ENCODE data around the gene CLDN12. TPM values are rescaled to one million over a fixed set of nuclear protein-coding genes. Genes with fewer than 3 reads are reported as not detected.

The CLDN12 gene
- total RNA-seq: 2.5 and 2.6 TPM in 2 replicates

GRCh38 chr7:90403174-90404113, at the start of gene CLDN12:
CLDN12 (plus strand) TSS chr7:90403461; CDS start chr7:90412677, 9,216 bp downstream.
- intact Hi-C loops (cut with micrococcal nuclease): loop anchor here (1.0 to 10.0 kb wide), 2 partner anchors 57 to 159 kb away; partner anchors contain the start of genes CFAP69 and GTPBP10

DNA sequence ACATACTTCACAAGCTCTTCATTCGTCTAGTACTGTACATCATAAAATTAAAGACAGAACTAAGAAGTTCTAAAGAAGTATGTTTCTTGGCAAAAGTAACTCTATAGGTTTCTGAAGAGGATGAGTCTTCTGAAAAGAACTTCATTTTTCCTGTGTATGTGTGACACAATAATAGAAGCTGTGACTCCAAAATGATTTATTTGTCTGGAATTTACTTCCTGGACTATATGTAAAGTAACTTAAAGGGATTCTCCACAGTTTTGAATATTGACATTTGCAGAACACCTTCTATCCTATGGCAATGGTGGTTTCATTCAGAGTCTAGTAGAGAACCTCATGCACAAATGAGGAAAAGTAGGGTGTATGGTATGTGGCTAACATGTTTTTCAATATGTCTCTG, 19.8 kb upstream of the CLDN12 start:
- intact Hi-C loops (cut with micrococcal nuclease): no loop called here

- intact Hi-C loops (cut with micrococcal nuclease): no loop called here
These were observed 19.4 kb upstream of the CLDN12 start for GRCh38 chr7:90383861-90384260.

GRCh38 chr7:90384433-90384832, 18.8 kb upstream of the CLDN12 start:
- intact Hi-C loops (cut with micrococcal nuclease): no loop called here

DNA sequence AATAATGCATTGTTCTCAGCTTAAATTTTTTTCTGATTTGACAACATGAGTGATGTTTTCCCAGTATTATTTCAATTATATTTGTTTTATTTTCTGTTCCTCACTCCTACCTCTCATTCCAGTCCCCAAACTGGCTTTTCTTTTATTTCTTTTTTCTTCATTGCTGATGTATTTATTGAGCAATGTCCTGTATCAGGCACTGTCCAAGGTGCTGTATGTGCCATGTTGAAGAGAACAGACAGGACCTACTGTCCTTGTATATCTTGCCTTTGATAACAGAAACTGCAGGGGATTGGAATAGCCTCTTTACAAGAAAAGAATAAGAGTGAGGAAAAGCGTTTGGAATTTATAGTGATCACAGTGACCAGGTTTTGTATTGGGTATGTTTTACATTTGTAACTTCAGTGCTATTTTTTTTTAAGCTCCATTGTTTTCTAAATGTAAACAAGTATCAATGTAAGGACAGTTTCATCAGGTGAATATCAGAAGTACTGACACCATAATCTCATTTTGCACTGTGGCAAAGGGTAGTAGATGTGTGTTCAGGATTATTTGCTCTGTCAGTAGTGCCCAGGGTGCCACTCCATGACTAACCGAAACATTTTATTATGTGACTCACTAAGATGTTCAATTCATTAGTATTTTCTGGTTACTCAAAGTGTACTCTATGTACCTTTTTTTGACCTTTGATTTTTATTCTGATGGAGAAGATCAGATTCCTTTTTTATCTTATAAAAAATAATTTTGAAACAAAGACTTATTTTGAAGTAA, 15.6 kb upstream of the CLDN12 start:
- intact Hi-C loops (cut with micrococcal nuclease): no loop called here

- intact Hi-C loops (cut with micrococcal nuclease): no loop called here
These were observed 12.3 kb upstream of the CLDN12 start for GRCh38 chr7:90390926-90391325.

DNA sequence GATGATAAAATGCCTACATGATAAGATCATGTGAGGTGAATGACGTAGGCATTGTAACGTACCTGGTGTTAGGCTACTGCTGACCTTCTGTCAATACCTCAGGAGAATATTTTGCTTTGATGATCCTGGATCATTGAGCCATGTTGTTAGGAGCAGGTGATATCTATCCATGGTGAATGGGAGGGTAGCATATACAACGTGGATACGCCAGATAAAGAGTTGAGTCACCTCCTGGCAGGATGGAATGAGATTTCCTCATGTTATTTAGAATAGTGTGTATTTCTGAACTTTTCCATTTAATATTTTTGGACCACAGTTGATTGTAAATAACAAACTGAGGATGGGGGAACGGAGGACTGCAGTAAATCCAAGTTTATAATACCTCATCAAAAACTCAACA, 11.8 kb upstream of the CLDN12 start:
- intact Hi-C loops (cut with micrococcal nuclease): no loop called here

GRCh38 chr7:90396420-90396819, 6.8 kb upstream of the CLDN12 start:
- intact Hi-C loops (cut with micrococcal nuclease): no loop called here

DNA sequence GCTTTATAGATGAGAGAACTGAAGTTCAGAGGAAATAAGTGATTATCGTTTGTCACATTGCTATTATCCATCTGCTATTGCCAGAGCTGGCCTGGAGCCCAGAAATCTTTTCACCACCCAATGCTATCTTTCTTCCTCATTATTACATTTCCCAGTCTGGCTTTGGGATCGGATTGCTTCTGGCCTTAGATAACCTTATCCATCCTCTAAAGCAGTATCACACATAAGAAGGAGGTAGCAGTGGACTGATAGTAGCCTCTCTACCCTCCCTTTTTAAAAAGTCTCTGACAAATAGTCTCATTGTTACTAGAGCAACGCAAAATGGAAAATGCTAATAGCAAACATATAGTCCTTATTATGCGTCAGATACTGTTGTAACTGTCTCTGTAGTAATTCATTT, 1.3 kb upstream of the CLDN12 start:
- intact Hi-C loops (cut with micrococcal nuclease): loop anchor here (10.0 kb wide), 1 partner anchor 157 kb away; the partner anchor contains the start of gene CFAP69

- intact Hi-C loops (cut with micrococcal nuclease): loop anchor here (1.0 to 10.0 kb wide), 2 partner anchors 56 to 158 kb away; partner anchors contain the start of genes CFAP69 and GTPBP10
These were observed 482 bp upstream of the CLDN12 start for GRCh38 chr7:90402785-90403173.

DNA sequence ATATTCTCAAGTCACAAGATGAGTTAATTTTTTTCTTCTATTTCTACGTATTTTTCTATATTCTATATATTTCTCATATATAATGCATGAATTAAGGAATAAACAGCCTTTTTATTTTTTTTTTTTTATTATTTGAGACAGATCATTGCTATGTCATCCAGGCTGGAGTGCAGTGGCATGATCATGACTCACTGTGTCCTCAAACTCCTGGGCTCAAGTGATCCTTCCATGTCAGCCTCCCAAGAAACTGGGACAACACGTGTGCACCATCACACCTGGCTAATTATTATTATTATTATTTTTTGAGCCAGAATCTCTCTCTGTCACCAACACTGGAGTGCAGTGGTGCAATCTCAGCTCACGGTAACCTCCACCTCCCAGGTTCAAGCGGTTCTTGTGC, 1.5 kb downstream of the CLDN12 start:
- intact Hi-C loops (cut with micrococcal nuclease): loop anchor here (10.0 kb wide), 1 partner anchor 160 kb away; the partner anchor contains the start of gene CFAP69

DNA sequence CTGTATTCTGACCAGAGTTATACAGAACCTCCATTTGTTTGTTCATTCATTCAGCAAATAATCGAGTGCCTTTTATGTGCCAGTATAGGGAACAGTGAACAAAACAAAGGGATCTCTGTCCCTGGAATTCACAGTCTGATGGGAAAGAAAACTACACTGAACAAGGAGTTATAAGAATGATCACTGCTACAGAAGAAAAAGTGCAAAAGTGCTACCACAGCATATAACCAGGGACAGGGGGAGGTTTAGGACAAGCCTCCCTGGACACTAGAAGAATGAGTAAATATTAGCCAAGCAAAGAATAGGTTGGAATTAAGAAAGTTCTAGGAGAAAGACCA, 4.2 kb downstream of the CLDN12 start:
- intact Hi-C loops (cut with micrococcal nuclease): loop anchor here (10.0 kb wide), 1 partner anchor 163 kb away; the partner anchor contains the start of gene CFAP69

GRCh38 chr7:90408142-90408541, 4.9 kb downstream of the CLDN12 start:
- intact Hi-C loops (cut with micrococcal nuclease): loop anchor here (10.0 kb wide), 1 partner anchor 163 kb away; the partner anchor contains the start of gene CFAP69

- intact Hi-C loops (cut with micrococcal nuclease): loop anchor here (5.0 to 10.0 kb wide), 2 partner anchors 97 to 165 kb away; partner anchors contain the start of gene CFAP69
These were observed 6.4 kb downstream of the CLDN12 start for GRCh38 chr7:90409667-90410066.

- intact Hi-C loops (cut with micrococcal nuclease): loop anchor here (5.0 kb wide), 1 partner anchor 99 kb away; no protein-coding TSS in a partner anchor
These were observed 8.2 kb downstream of the CLDN12 start for GRCh38 chr7:90411510-90411909.

DNA sequence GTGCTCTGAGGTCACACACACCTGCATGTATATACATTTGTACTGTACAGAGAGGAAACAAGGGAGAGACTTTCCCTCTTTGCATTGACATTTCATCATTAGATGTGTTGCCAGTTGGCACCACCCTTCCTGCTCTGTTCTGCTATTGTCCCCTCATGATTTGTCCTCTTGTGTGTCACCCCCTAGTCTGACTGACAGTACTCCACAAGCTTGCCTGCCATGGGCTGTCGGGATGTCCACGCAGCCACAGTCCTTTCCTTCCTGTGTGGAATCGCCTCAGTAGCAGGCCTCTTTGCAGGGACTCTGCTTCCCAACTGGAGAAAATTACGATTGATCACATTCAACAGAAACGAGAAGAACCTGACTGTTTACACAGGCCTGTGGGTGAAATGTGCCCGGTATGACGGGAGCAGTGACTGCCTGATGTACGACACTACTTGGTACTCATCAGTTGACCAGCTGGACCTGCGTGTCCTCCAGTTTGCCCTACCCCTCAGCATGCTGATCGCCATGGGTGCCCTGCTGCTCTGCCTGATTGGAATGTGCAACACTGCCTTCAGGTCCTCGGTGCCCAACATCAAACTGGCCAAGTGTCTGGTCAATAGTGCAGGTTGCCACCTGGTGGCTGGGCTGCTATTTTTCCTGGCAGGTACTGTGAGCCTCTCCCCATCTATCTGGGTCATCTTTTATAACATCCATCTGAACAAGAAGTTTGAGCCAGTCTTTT, 9.4 kb downstream of the CLDN12 start:
- intact Hi-C loops (cut with micrococcal nuclease): loop anchor here (5.0 kb wide), 1 partner anchor 100 kb away; no protein-coding TSS in a partner anchor

GRCh38 chr7:90413185-90413528, 9.9 kb downstream of the CLDN12 start:
- intact Hi-C loops (cut with micrococcal nuclease): loop anchor here (5.0 kb wide), 1 partner anchor 101 kb away; no protein-coding TSS in a partner anchor

- intact Hi-C loops (cut with micrococcal nuclease): no loop called here
These were observed 18.4 kb downstream of the CLDN12 start for GRCh38 chr7:90421651-90422050.

- intact Hi-C loops (cut with micrococcal nuclease): loop anchor here (5.0 kb wide), 3 partner anchors 177 to 1877 kb away; partner anchors contain the start of gene CFAP69
These were observed 21.5 kb downstream of the CLDN12 start for GRCh38 chr7:90424720-90425119.

DNA sequence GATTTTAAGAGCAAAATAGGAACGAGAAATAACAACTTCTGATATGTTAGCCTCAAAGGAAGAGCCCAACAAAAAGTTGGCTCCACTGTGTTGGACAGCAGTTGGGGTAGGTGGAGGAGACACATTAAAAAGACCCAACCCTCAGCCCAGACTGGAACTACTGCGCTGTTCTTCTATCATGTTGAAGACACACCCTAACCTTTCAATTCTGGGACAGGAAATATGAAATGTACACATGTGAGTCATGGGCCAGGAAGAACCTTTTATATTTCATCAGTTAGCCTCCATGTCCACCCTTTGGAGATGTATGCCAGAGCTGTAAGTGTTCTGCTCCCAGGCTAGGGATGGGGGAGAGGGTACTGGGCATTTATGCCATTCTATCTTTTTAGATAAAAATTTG, 22.1 kb downstream of the CLDN12 start:
- intact Hi-C loops (cut with micrococcal nuclease): loop anchor here (5.0 kb wide), 3 partner anchors 178 to 1878 kb away; partner anchors contain the start of gene CFAP69

Measured in T-helper 2 cell treated with Interferon-gamma antibody and Interleukin-4, amounts not matched to agents 100 ng/mL and 5 ng/mL, for 36 hours (primary cell).